Measurements from ENCODE around the gene CYTH1.

- TF ChIP-seq, protein P1, sequence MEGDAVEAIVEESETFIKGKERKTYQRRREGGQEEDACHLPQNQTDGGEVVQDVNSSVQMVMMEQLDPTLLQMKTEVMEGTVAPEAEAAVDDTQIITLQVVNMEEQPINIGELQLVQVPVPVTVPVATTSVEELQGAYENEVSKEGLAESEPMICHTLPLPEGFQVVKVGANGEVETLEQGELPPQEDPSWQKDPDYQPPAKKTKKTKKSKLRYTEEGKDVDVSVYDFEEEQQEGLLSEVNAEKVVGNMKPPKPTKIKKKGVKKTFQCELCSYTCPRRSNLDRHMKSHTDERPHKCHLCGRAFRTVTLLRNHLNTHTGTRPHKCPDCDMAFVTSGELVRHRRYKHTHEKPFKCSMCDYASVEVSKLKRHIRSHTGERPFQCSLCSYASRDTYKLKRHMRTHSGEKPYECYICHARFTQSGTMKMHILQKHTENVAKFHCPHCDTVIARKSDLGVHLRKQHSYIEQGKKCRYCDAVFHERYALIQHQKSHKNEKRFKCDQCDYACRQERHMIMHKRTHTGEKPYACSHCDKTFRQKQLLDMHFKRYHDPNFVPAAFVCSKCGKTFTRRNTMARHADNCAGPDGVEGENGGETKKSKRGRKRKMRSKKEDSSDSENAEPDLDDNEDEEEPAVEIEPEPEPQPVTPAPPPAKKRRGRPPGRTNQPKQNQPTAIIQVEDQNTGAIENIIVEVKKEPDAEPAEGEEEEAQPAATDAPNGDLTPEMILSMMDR (IDR thresholded peaks at IDR 0.05), result no peak
- TF ChIP-seq POLR2A (IDR thresholded peaks at IDR 0.05), result no peak
Observed at GRCh38 chr17:78829477-78829876, 47.4 kb upstream of the CYTH1 start.
